Activated naive CD8-positive, alpha-beta T cell treated with anti-CD3 and anti-CD28 coated beads, Interleukin-2, amount 50 U/mL, for 16 hours (primary cell): ENCODE data around the gene MS4A8.

Experiments used
- DNase-seq: peaks from one replicate; pipeline ENCODE4 v3.0.0-alpha.2; 2020; ENCODE audit warnings: low read depth, low spot score

Gene MS4A8

GRCh38 chr11:60763692-60764369 is 64.4 kb downstream of the MS4A8 start:
- DNase-seq = no peak

GRCh38 chr11:60764879-60765278 is 65.5 kb downstream of the MS4A8 start:
- DNase-seq = no peak

- no peak for DNase-seq
Measured at GRCh38 chr11:60765355-60765754, 65.9 kb downstream of the MS4A8 start.
